Cardiac muscle cell (in vitro differentiated cells and primary cell): ENCODE data around the gene MARCOL. TPM values are rescaled to one million over a fixed set of nuclear protein-coding genes. Genes with fewer than 3 reads are reported as not detected.

Experiments
- DNase-seq, 2 donors: peaks; one replicate each; pipeline versions ENCODE4 v3.0.0 to v3.0.0-alpha.2; 2010 to 2017; ENCODE audit warnings: low read depth in 1 of 2, low spot score in 1 of 2
- H3K27ac ChIP-seq: fragments of 200-600 bp; sonication (generic); 2 replicates; pipeline ENCODE4 v1.5.1; 2016
- H3K27me3 ChIP-seq: fragments of 200-600 bp; sonication (generic); 2 replicates; pipeline ENCODE4 v1.6.0; 2016; ENCODE audit warnings: control low read depth
- H3K36me3 ChIP-seq: fragments of 200-600 bp; sonication (generic); 2 replicates; pipeline ENCODE4 v1.5.1; 2016; ENCODE audit warnings: control low read depth
- H3K4me1 ChIP-seq: fragments of 200-600 bp; sonication (generic); 2 replicates; pipeline ENCODE4 v1.8.1; 2017; ENCODE audit warnings: low read depth, mild to moderate bottlenecking, mixed run types
- H3K4me3 ChIP-seq: fragments of 200-600 bp; sonication (generic); 2 replicates; pipeline ENCODE4 v1.5.1; 2016; ENCODE audit warnings: mild to moderate bottlenecking
- H3K9me3 ChIP-seq: fragments of 200-600 bp; sonication (generic); 2 replicates; pipeline ENCODE4 v1.5.1; 2017; ENCODE audit warnings: low read depth, mild to moderate bottlenecking, control low read depth
- CTCF ChIP-seq: IDR thresholded peaks from 2 replicates; pipeline ENCODE4 v1.5.1; 2012; ENCODE audit warnings: low read depth, mild to moderate bottlenecking, low read length
- polyA plus RNA-seq: library from polyadenylated mRNA; unstranded; fragments of >200 nt; fragmentation: Nextera tagmentation; extraction: Ambion mirVana; gene quantifications from 2 replicates; pipeline ENCODE4 v1.2.1, GENCODE V29; 2016
- total RNA-seq: library from RNA; depleted of rRNA; stranded (reverse); fragments of >200 nt; gene quantifications from 2 replicates; pipeline ENCODE4 v1.2.3, GENCODE V29; 2016

The MARCOL gene
- total and polyA plus RNA-seq, 2 experiments from 2014 or later: 0.29 TPM; not detected in 1

GRCh38 chr5:148230240-148230639, 8.1 kb upstream of the MARCOL start:
- no peaks in the 10 kb centered on the region for H3K36me3 ChIP-seq
- no peak overlapping the region for H3K27ac ChIP-seq
- no peaks in the 10 kb centered on the region for H3K9me3 ChIP-seq
- no peaks in the 10 kb centered on the region for H3K27me3 ChIP-seq
- no peaks in the 10 kb centered on the region for H3K4me1 ChIP-seq
- no peak overlapping the region for H3K4me3 ChIP-seq
- DNase-seq: no peak
- no peak for TF ChIP-seq CTCF

GRCh38 chr5:148237785-148238417, 424 bp upstream of the MARCOL start:
- Histone ChIP-seq H3K27ac (no peak overlapping the region), H3K27me3 (peaks cover 3% of the 10 kb centered on the region), H3K4me3 (no peak overlapping the region), H3K36me3 (no peaks in the 10 kb centered on the region), H3K9me3 (no peaks in the 10 kb centered on the region), H3K4me1 (no peaks in the 10 kb centered on the region)
- TF ChIP-seq CTCF: no peak
- DNase-seq: no peak

GRCh38 chr5:148248894-148249293, 10.6 kb downstream of the MARCOL start:
- H3K27ac ChIP-seq: no peak overlapping the region
- DNase-seq: no peak
- no peaks in the 10 kb centered on the region for H3K4me1 ChIP-seq
- no peaks in the 10 kb centered on the region for H3K27me3 ChIP-seq
- H3K9me3 ChIP-seq: no peaks in the 10 kb centered on the region
- no peak for TF ChIP-seq CTCF
- H3K36me3 ChIP-seq: no peaks in the 10 kb centered on the region
- H3K4me3 ChIP-seq: no peak overlapping the region

- H3K9me3 ChIP-seq: no peaks in the 10 kb centered on the region
- H3K4me1 ChIP-seq: no peaks in the 10 kb centered on the region
- no peak for DNase-seq
- no peaks in the 10 kb centered on the region for H3K27me3 ChIP-seq
- TF ChIP-seq CTCF: no peak
- no peak overlapping the region for H3K4me3 ChIP-seq
- H3K27ac ChIP-seq: no peak overlapping the region
- H3K36me3 ChIP-seq: no peaks in the 10 kb centered on the region
These were observed 17.1 kb downstream of the MARCOL start for GRCh38 chr5:148255456-148255855.

GRCh38 chr5:148259288-148259687, 21.0 kb downstream of the MARCOL start:
- Histone ChIP-seq H3K4me1 (no peaks in the 10 kb centered on the region), H3K9me3 (no peaks in the 10 kb centered on the region), H3K36me3 (no peaks in the 10 kb centered on the region), H3K27me3 (no peaks in the 10 kb centered on the region), H3K4me3 (no peak overlapping the region), H3K27ac (no peak overlapping the region)
- no peak for DNase-seq
- no peak for TF ChIP-seq CTCF
